Heart right ventricle (tissue), 16 donors: ENCODE measurements around the gene TCTN1. TPM values are rescaled to one million over a fixed set of nuclear protein-coding genes. Genes with fewer than 3 reads are reported as not detected.

ENCODE experiments used
- ATAC-seq, 8 donors: fragments of 200-7000 bp; cut with Tn5 transposase; one replicate each; pipeline ENCODE4 v1.9.1; 2020; ENCODE audit warnings: mild to moderate bottlenecking in 8 of 8, moderate library complexity in 8 of 8, moderate number of reproducible peaks in 1 of 8
- DNase-seq, 2 donors: peaks; one replicate each; pipeline ENCODE4 v3.0.0-alpha.2; 2020
- H3K27ac ChIP-seq, 10 donors: fragments of 200-600 bp; sonication (generic) in 2 of 10; one replicate each; pipeline versions ENCODE4 v1.5.0 to v1.8.0; 2020 to 2022; ENCODE audit warnings: mild to moderate bottlenecking in 3 of 10
- H3K27me3 ChIP-seq, 7 donors: fragments of 200-600 bp; one replicate each; pipeline ENCODE4 v1.8.0; 2021 to 2022; ENCODE audit warnings: mild to moderate bottlenecking in 2 of 7
- H3K36me3 ChIP-seq, 9 donors: fragments of 200-600 bp; sonication (generic) in 1 of 9; one replicate each; pipeline versions ENCODE4 v1.5.0 to v1.8.0; 2020 to 2022; ENCODE audit warnings: mild to moderate bottlenecking in 2 of 9
- H3K4me1 ChIP-seq, 9 donors: fragments of 200-600 bp; sonication (generic) in 1 of 9; one replicate each; pipeline versions ENCODE4 v1.5.0 to v1.8.0; 2020 to 2022; ENCODE audit warnings: mild to moderate bottlenecking in 4 of 9
- H3K4me3 ChIP-seq, 10 donors: fragments of 200-600 bp; sonication (generic) in 2 of 10; one replicate each; pipeline versions ENCODE4 v1.5.0 to v1.8.0; 2020 to 2022; ENCODE audit warnings: mild to moderate bottlenecking in 7 of 10, moderate library complexity in 2 of 10
- H3K9me3 ChIP-seq, 11 donors: fragments of 200-600 bp in 10 of 11; sonication (generic) in 2 of 11; one replicate each; pipeline versions ENCODE4 v1.5.0 to v1.8.0; 2013 to 2022; ENCODE audit warnings: mild to moderate bottlenecking in 2 of 11, control low read depth in 1 of 11, moderate library complexity in 1 of 11
- CTCF ChIP-seq, 9 donors: fragments of 200-600 bp; sonication (generic) in 2 of 9; IDR thresholded peaks; one replicate each; pipeline versions ENCODE4 v1.5.0 to v1.8.0; 2021 to 2022; ENCODE audit warnings: antibody characterized with exemption in 9 of 9, mild to moderate bottlenecking in 5 of 9, moderate library complexity in 1 of 9
- WGBS, 2 donors: extraction: QIAGEN DNeasy Blood & Tissue Kit; methylation state at CpG; one replicate each; pipeline ENCODE4 v1.1.7; 2013; ENCODE audit warnings: inconsistent platforms in 1 of 2; 5-methylcytosine and 5-hydroxymethylcytosine counted together
- intact Hi-C, 10 donors: fragments of 100-400 bp; cut with DNase I; formaldehyde crosslinking; loops; one replicate each; pipeline versions ENCODE4 v1.11.1 to v1.14.2; 2022
- long read RNA-seq, 3 donors: library from polyadenylated mRNA; unstranded; transcript quantifications; one replicate each; pipeline ENCODE4 v2.0.0, GENCODE V29; 2020 to 2021
- polyA plus RNA-seq, 2 donors: library from polyadenylated mRNA; stranded (reverse); fragments of 200-250 nt; gene quantifications; one replicate each; pipeline ENCODE4 v1.2.3, GENCODE V29; 2013
- total RNA-seq, 10 donors: library from RNA; stranded (reverse); fragmentation: NEBNext Ultra II Directional in 3 of 10; extraction: Animal tissue kit (Norgen Biotek cat#: 25700) in 3 of 10; gene quantifications; one replicate each; pipeline versions ENCODE4 v1.2.1 to v1.2.4, GENCODE V29; 2021 to 2023
- donor health status: Arrhythmogenic right ventricular cardiomyopathy.
- donor health status: ischemic (EF 13 %, LVEDD 7.1; RV severe dilation, severe dysfunction).
- donor health status: healthy with polysubstance abuse.
- donor health status: DM: no; HTN: yes; CAD: no.
- donor health status: DM: no; HTN: no; CAD: no.
- donor health status: ischemic (EF 25% LVEDD 6.9; RV normal size, moderate dysfunction).
- donor health status: ischemic (EF 25% LVEDD 5.7; RV mildly dilated, moderate dysfunction).
- donor health status: healthy.
- donor health status: DM: yes; HTN: yes; CAD: no.
- donor health status: Ischemic cardiomyopathy.
- donor health status: ischemic (EF 35%, LVEDD 5.7; RV mildly dilated, moderate dysfunction).
- donor health status: nonischemic (EF 11% LVEDD 7.7; RV severe dilation, severe dysfunction).
- donor health status: DM: yes; HTN: yes; CAD: no.
- donor health status: PGD.
- donor health status: ischemic (EF 29% LVEDD 5.4; RV normal size, mild dysfunction).
- donor health status: nonischemic (EF 23%, LVEDD 6.1; RV moderate dilation, normal function).

The TCTN1 gene
- total RNA-seq (10 to 100 TPM; 14.2 to 31.9 (median 25.2) TPM), polyA plus RNA-seq (10 to 100 TPM; 16.2 to 49.6 TPM)
- long read RNA-seq, donor 1, transcript TCTN1-223 (4 exons, 2,149 nt), result minor isoform, 5 of 23 reads
- long read RNA-seq, donor 1, transcript TCTN1-225 (15 exons, 2,309 nt), result major isoform, 7 of 23 reads
- long read RNA-seq, donor 1, partial matches to known transcripts, result 1 of 23 reads
- long read RNA-seq, donor 1, other reads (novel, unspliced or antisense), result 8 of 23 reads
- long read RNA-seq, donor 2, transcript TCTN1-225 (15 exons, 2,309 nt), result minor isoform, 6 of 23 reads
- long read RNA-seq, donor 2, transcript TCTN1-223 (4 exons, 2,149 nt), result major isoform, 7 of 23 reads
- long read RNA-seq, donor 2, partial matches to known transcripts, result 2 of 23 reads
- long read RNA-seq, donor 2, other reads (novel, unspliced or antisense), result 7 of 23 reads
- long read RNA-seq, donor 3, transcript TCTN1-223 (4 exons, 2,149 nt), result major isoform, 20 of 56 reads
- long read RNA-seq, donor 3, transcript TCTN1-225 (15 exons, 2,309 nt), result minor isoform, 5 of 56 reads
- long read RNA-seq, donor 3, partial matches to known transcripts, result 9 of 56 reads
- long read RNA-seq, donor 3, other reads (novel, unspliced or antisense), result 19 of 56 reads

DNA sequence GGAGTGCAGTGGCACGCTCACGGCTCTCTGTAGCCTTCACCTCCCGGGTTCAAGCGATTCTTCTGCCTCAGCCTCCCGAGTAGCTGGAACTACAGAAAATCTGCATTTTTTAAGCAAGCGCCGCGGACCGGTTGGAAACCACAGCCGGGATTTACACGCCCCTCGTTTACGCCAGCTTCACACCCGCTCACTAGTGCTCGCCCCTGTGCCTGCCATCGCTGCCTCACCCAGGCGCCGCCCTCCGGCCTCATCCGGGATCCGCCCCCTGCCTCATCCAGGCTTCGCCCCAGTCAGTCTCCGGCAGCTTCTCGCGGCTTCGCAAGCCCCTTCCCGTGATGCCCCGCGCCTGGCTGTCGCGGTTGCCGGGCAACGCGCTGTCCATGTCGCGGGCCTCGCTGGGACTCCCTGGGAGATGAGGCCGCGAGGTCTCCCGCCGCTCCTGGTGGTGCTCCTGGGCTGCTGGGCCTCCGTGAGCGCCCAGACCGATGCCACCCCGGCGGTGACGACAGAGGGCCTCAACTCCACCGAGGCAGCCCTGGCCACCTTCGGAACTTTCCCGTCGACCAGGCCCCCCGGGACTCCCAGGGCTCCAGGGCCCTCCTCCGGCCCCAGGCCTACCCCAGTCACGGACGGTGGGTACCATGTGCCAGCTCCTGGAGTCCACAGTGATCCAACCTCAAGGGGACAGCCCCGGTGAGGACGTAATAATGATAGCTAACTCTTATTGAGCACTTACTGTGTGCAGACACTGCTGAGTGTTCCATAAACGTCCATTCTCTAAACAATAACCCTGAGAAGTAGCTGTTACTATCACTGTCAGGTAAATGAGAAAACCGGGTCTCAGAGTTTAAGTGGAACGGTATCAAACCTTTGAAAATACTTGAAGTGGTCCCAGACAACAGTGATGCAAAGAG is at the start of gene TCTN1:
TSS of gene TCTN1 (plus strand) at position 359 of the 914 bp plus-strand sequence. CDS start at position 413, 54 bp downstream.
- ATAC-seq (peak; percentile 98 to 100 (median 99)), DNase-seq (peak; percentile 97 to 98)
- peaks cover 0 to 11% (median 0%) of the 10 kb centered on the region in 9 donors for H3K36me3 ChIP-seq
- 2 to 3% methylated on average over 57 to 60 of the region's 60 CpGs for WGBS, 2 donors
- H3K9me3 ChIP-seq, result no peaks in the 10 kb centered on the region
- peak within 1 kb of the TSS in 9 of 10 donors; percentile 52 to 88 (median 76) for H3K27ac ChIP-seq
- peak within 1 kb of the TSS; percentile 50 to 86 (median 72) for H3K4me3 ChIP-seq
- H3K27me3 ChIP-seq, result no peaks in the 10 kb centered on the region
- TF ChIP-seq CTCF (IDR thresholded peaks at IDR 0.05), result peak in 4 of 9 donors; percentile 9 to 33 (median 23)
- intact Hi-C loops, result loop anchor here (5.0 to 10.0 kb wide), 7 partner anchors 78 to 273 kb away; no protein-coding TSS in a partner anchor
- peaks cover 0 to 19% (median 7%) of the 10 kb centered on the region in 9 donors for H3K4me1 ChIP-seq

DNA sequence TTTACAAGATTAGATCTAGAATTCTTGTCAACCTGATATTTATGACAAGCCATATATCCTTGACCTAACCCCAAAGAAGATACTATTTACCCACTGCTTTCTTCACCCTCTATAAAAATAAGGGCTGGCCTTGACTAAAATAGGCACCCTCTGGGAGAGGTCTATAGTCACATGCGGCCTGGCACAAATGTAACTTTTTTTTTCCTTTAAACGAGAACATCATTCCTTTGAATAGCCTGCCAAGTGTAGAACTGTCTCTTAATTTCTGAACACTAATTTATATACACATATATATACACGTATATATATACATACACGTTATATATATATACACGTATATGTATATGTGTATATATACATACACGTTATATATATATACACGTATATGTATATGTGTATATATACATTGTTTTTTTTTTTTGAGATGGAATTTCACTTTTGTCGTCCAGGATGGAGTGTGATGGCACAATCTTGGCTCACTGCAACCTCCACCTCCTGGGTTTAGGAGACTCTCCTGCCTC is 49.4 kb upstream of the TCTN1 start:
- peak overlapping the region in 9 of 10 donors; percentile 34 to 77 (median 67) for H3K27ac ChIP-seq
- no peak for DNase-seq
- H3K27me3 ChIP-seq, result no peaks in the 10 kb centered on the region
- 50 to 60% methylated on average over 8 of the region's 8 CpGs for WGBS, 2 donors
- H3K4me1 ChIP-seq, result peaks cover 4 to 73% (median 63%) of the 10 kb centered on the region in 9 donors
- H3K4me3 ChIP-seq, result no peak overlapping the region
- no peak for TF ChIP-seq CTCF (IDR thresholded peaks at IDR 0.05)
- peak in 4 of 8 donors; percentile 21 to 66 (median 32) for ATAC-seq
- peaks cover 0 to 6% (median 0%) of the 10 kb centered on the region in 11 donors for H3K9me3 ChIP-seq
- H3K36me3 ChIP-seq, result no peaks in the 10 kb centered on the region
- intact Hi-C loops, result no loop called here

DNA sequence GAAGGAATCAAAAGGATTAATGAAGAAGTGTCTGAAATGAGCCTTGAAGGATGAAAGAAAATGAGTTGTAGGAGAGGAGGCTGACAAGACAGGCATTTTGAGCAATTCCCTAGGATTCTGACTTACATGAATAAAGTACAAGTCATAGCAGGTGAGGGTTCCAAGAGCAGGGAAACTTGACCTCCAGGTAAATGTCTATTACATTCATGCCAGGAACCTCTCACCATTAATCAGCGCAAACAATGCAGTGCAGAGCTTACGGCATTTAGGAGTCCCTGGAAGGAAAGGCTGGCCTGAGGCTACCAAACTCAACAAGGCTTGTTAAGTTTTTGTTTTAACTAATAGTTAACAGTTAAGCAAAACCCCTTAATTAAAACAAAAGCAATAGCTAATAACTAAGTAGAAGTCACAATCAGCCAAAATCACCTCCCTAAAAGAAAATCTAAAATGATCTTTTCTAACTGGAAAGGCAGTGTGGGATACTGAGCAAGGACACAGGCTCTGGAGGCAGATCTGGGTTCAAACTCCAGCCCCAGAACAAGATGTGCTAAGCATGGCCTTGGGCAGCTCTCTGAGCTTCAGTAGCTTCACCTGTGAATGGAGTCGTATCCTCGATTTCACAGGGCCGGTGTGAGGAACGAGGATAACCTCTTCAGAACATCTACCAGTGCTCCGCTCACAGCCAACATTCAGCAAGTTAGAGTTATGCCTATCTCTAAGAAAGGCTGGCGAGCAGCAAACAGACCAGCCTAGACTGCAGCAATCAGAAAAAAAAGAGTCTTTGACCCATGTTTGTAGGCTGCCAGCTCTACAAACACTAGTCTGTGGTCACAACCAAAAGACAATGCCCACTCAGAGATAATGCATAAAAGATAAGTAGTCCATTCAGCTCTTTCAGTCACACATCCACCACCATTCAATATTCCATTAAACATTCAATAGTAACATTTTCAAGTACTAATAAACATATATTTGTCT is 47.7 kb upstream of the TCTN1 start:
- ATAC-seq (peak in 4 of 8 donors; percentile 22 to 48 (median 30)), DNase-seq (no peak)
- intact Hi-C loops, result no loop called here
- H3K4me3 ChIP-seq, result no peak overlapping the region
- H3K27me3 ChIP-seq, result no peaks in the 10 kb centered on the region
- H3K36me3 ChIP-seq, result no peaks in the 10 kb centered on the region
- TF ChIP-seq CTCF (IDR thresholded peaks at IDR 0.05), result no peak
- H3K4me1 ChIP-seq, result peaks cover 4 to 67% (median 56%) of the 10 kb centered on the region in 9 donors
- 58 to 64% methylated on average over 8 of the region's 8 CpGs for WGBS, 2 donors
- H3K9me3 ChIP-seq, result peaks cover 0 to 15% (median 0%) of the 10 kb centered on the region in 11 donors
- H3K27ac ChIP-seq, result peak overlapping the region in 9 of 10 donors; percentile 7 to 77 (median 57)
